ENCODE data around the gene CDH22. TPM values are rescaled to one million over a fixed set of nuclear protein-coding genes. Genes with fewer than 3 reads are reported as not detected.

CDH22 gene
- total and polyA plus RNA-seq, 9 of the 15 experiments (the other 6 are each of a cell fraction or from before 2014, with no cell fraction given) = 0.07 to 0.08 TPM; not detected in 7

DNA sequence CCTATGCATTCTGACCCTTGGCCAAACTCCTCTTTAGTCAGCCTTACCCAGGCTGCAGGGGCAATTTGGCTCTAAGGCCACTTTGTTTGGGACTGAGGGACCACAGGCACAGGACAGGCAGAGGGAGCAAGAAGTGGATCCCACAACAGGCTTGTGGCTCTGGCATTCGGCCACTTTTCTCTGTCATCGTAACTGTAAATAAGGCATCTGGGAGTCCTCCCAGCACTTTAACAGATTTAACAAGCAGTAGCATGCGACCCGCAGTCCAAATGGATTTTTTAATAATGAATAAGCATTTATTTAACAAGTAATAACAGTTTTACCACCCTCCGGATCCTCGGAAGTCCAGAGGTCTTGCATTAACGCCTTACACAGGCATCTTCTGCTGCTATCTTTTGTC, 16.1 kb upstream of the CDH22 start:
- H3K36me3 ChIP-seq (ENCODE audit: control insufficient read depth, insufficient read depth, low read length) = no peaks in the 10 kb centered on the region
- BruUV-seq (replicated peaks) = no TSS peak
- intact Hi-C loops (cut with micrococcal nuclease) (no loop called here), in situ Hi-C loops (cut with MboI) (loop anchor here (25.0 kb wide), 1 partner anchor 187 kb away; no protein-coding TSS in a partner anchor)
- ATAC-seq (no peak), DNase-seq (ENCODE audit: extremely low read depth in 1 of 4, low spot score in 3 of 4) (no peak), FAIRE-seq (no peak)
- H3K4me2 ChIP-seq (ENCODE audit: insufficient read depth, low read length) = no peak overlapping the region
- H4K20me1 ChIP-seq (replicated peaks; ENCODE audit: control insufficient read depth, insufficient read depth, low read length) = peaks cover 6% of the 10 kb centered on the region
- H3K4me1 ChIP-seq (replicated peaks in 1 of 2; ENCODE audit: control insufficient read depth in 2 of 2, insufficient read depth in 2 of 2, low read length in 2 of 2) = no peaks in the 10 kb centered on the region
- H3K27ac ChIP-seq (ENCODE audit: extremely low read depth, low read depth, low read length) = no peak overlapping the region
- WGBS (ENCODE audit: insufficient coverage, low coverage, missing lambda C conversion rate) = 2% methylated on average over 7 of the region's 7 CpGs
- peaks cover 16 to 58% of the 10 kb centered on the region in 2 experiments for H3K27me3 ChIP-seq (ENCODE audit: control insufficient read depth in 2 of 2, insufficient read depth in 2 of 2, low read length in 2 of 2)
- H3K79me2 ChIP-seq (ENCODE audit: control insufficient read depth, insufficient read depth, low read length) = no peaks in the 10 kb centered on the region
- H3K9me1 ChIP-seq (ENCODE audit: control insufficient read depth, insufficient read depth, low read length) = no peaks in the 10 kb centered on the region
- no peak overlapping the region for H3K4me3 ChIP-seq
- H3K9ac ChIP-seq (ENCODE audit: insufficient read depth in 1 of 2, low read depth in 2 of 2, low read length in 2 of 2) = no peak overlapping the region
- TF ChIP-seq ZNF785 (CRISPR knock-in tag; IDR thresholded peaks at IDR 0.05) (no peak), MTA3 (IDR thresholded peaks at IDR 0.05; ENCODE audit: borderline replicate concordance) (no peak)
- ChIA-PET POLR2A (interaction anchor here (0.6 to 1.0 kb wide), 2 partner anchors 17 to 90 kb away, joined by 3 to 4 read pairs; no protein-coding TSS in a partner anchor), CTCF (ENCODE audit: low intra/inter-chr PET ratio) (no interaction called here)
- H3K9me3 ChIP-seq (replicated peaks; ENCODE audit: control insufficient read depth, insufficient read depth, low read depth, low read length) = no peaks in the 10 kb centered on the region
- no peak overlapping the region for H2AFZ ChIP-seq (ENCODE audit: low read depth, low read length)

- BruUV-seq (replicated peaks) = no TSS peak
- Histone ChIP-seq H3K27ac (ENCODE audit: extremely low read depth, low read depth, low read length) (no peak overlapping the region), H3K79me2 (ENCODE audit: control insufficient read depth, insufficient read depth, low read length) (no peaks in the 10 kb centered on the region), H3K36me3 (ENCODE audit: control insufficient read depth, insufficient read depth, low read length) (no peaks in the 10 kb centered on the region), H3K9me1 (ENCODE audit: control insufficient read depth, insufficient read depth, low read length) (no peaks in the 10 kb centered on the region), H3K27me3 (ENCODE audit: control insufficient read depth in 2 of 2, insufficient read depth in 2 of 2, low read length in 2 of 2) (peaks cover 20 to 64% of the 10 kb centered on the region in 2 experiments), H3K4me2 (ENCODE audit: insufficient read depth, low read length) (no peak overlapping the region), H3K9me3 (replicated peaks; ENCODE audit: control insufficient read depth, insufficient read depth, low read depth, low read length) (no peaks in the 10 kb centered on the region), H3K4me3 (no peak overlapping the region), H3K4me1 (replicated peaks in 1 of 2; ENCODE audit: control insufficient read depth in 2 of 2, insufficient read depth in 2 of 2, low read length in 2 of 2) (no peaks in the 10 kb centered on the region), H2AFZ (ENCODE audit: low read depth, low read length) (no peak overlapping the region), H3K9ac (ENCODE audit: insufficient read depth in 1 of 2, low read depth in 2 of 2, low read length in 2 of 2) (no peak overlapping the region), H4K20me1 (replicated peaks; ENCODE audit: control insufficient read depth, insufficient read depth, low read length) (peaks cover 6% of the 10 kb centered on the region; the same call in 1 of the 2 replicates)
- POLR2A ChIA-PET = no interaction called here
- ATAC-seq (no peak), FAIRE-seq (no peak), DNase-seq (ENCODE audit: extremely low read depth in 1 of 4, low spot score in 3 of 4) (no peak)
- intact Hi-C loops (cut with micrococcal nuclease) = no loop called here
- 0% methylated on average over 8 of the region's 10 CpGs for WGBS (ENCODE audit: insufficient coverage, low coverage, missing lambda C conversion rate)
- in situ Hi-C loops (cut with MboI) = loop anchor here (25.0 kb wide), 1 partner anchor 186 kb away; no protein-coding TSS in a partner anchor
- CTCF ChIA-PET (ENCODE audit: low intra/inter-chr PET ratio) = no interaction called here
- TF ChIP-seq MAX (CRISPR knock-in tag; IDR thresholded peaks at IDR 0.05) (0 out of 2 replicates have a peak, but pooled peaks have one; percentile 12), HNRNPUL1 (IDR thresholded peaks at IDR 0.05; ENCODE audit: low read length) (no peak), PHF8 (IDR thresholded peaks at IDR 0.05; ENCODE audit: borderline replicate concordance, low read length) (no peak)
- TF ChIP-seq, protein P1, sequence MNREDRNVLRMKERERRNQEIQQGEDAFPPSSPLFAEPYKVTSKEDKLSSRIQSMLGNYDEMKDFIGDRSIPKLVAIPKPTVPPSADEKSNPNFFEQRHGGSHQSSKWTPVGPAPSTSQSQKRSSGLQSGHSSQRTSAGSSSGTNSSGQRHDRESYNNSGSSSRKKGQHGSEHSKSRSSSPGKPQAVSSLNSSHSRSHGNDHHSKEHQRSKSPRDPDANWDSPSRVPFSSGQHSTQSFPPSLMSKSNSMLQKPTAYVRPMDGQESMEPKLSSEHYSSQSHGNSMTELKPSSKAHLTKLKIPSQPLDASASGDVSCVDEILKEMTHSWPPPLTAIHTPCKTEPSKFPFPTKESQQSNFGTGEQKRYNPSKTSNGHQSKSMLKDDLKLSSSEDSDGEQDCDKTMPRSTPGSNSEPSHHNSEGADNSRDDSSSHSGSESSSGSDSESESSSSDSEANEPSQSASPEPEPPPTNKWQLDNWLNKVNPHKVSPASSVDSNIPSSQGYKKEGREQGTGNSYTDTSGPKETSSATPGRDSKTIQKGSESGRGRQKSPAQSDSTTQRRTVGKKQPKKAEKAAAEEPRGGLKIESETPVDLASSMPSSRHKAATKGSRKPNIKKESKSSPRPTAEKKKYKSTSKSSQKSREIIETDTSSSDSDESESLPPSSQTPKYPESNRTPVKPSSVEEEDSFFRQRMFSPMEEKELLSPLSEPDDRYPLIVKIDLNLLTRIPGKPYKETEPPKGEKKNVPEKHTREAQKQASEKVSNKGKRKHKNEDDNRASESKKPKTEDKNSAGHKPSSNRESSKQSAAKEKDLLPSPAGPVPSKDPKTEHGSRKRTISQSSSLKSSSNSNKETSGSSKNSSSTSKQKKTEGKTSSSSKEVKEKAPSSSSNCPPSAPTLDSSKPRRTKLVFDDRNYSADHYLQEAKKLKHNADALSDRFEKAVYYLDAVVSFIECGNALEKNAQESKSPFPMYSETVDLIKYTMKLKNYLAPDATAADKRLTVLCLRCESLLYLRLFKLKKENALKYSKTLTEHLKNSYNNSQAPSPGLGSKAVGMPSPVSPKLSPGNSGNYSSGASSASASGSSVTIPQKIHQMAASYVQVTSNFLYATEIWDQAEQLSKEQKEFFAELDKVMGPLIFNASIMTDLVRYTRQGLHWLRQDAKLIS (CRISPR knock-in tag; IDR thresholded peaks at IDR 0.05) = no peak
These were observed 15.3 kb upstream of the CDH22 start for GRCh38 chr20:46323557-46323956.
